Measurements from ENCODE around the gene BSN. TPM values are rescaled to one million over a fixed set of nuclear protein-coding genes. Genes with fewer than 3 reads are reported as not detected.

Gene BSN
- total RNA-seq, 4 donors from 2014 or later, result 0.44 to 1.8 (median 0.92) TPM

- DNase-seq (ENCODE audit: low spot score in 2 of 2), result no peak
- Histone ChIP-seq H3K27me3 (no peaks in the 10 kb centered on the region), H3K4me3 (no peak overlapping the region), H3K27ac (no peak overlapping the region), H3K4me1 (no peaks in the 10 kb centered on the region), H3K9me3 (no peaks in the 10 kb centered on the region), H3K36me3 (no peaks in the 10 kb centered on the region)
- 87 to 89% methylated on average over 3 to 5 of the region's 5 CpGs for WGBS, 2 donors
- TF ChIP-seq EP300 (IDR thresholded peaks at IDR 0.05), result no peak
- no peak for TF ChIP-seq CTCF (IDR thresholded peaks at IDR 0.05)
- no peak for TF ChIP-seq POLR2A (IDR thresholded peaks at IDR 0.05)
Measured at GRCh38 chr3:49602877-49603411, 48.7 kb downstream of the BSN start.

DNA sequence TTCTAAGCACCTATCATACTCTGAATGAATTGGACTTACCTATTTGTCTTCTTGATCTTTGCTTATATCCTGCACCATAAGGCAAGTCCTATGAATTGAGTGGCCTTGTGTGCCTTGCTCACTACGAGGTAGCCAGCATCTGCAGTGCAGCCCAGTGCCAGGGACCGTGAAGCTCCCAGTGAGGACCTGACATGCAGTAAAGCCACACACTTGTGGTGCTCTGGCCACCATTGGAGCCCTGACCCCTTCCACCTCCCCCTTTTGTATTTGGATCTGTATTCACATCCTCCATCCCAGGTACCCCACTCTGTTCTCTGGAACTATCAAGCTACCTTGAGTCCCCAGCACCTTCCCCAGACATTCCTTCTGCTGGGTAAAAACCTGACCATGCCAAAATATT, 52.1 kb downstream of the BSN start:
- Histone ChIP-seq H3K4me3 (no peak overlapping the region), H3K36me3 (no peaks in the 10 kb centered on the region), H3K27ac (no peak overlapping the region), H3K9me3 (no peaks in the 10 kb centered on the region), H3K27me3 (no peaks in the 10 kb centered on the region), H3K4me1 (no peaks in the 10 kb centered on the region)
- 77 to 84% methylated on average over 2 of the region's 2 CpGs for WGBS, 2 donors
- TF ChIP-seq EP300 (IDR thresholded peaks at IDR 0.05) (no peak), POLR2A (IDR thresholded peaks at IDR 0.05) (no peak), CTCF (IDR thresholded peaks at IDR 0.05) (no peak)
- DNase-seq (ENCODE audit: low spot score in 2 of 2), result no peak

DNA sequence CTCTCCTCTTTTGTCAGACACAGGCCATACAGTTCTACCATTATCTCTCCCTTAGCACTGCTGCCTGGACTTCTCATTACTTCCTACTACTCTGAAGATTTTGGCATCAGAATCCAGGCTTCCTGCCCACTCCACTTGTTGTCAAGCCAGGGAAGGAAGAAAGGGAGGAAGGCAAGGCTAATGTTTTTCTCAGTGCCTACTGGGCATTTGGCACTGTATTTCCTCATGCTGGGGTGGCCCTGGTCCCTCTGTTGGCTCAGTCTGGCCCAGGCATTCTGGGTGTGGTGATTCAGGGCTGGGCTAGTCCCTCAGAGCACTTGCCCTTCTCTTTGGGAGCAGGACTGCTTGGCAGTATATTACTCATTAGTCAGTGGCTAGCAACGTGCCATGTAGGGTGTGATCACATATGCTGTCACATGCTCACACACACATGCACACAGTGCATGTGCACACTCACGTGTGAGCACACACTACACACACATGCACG, 52.9 kb downstream of the BSN start:
- Histone ChIP-seq H3K27me3 (no peaks in the 10 kb centered on the region), H3K4me1 (no peaks in the 10 kb centered on the region), H3K9me3 (no peaks in the 10 kb centered on the region), H3K36me3 (no peaks in the 10 kb centered on the region), H3K27ac (no peak overlapping the region), H3K4me3 (no peak overlapping the region)
- 54 to 68% methylated on average over 3 of the region's 3 CpGs for WGBS, 2 donors
- DNase-seq (ENCODE audit: low spot score in 2 of 2), result no peak
- TF ChIP-seq POLR2A (IDR thresholded peaks at IDR 0.05) (no peak), EP300 (IDR thresholded peaks at IDR 0.05) (no peak), CTCF (IDR thresholded peaks at IDR 0.05) (no peak)

DNA sequence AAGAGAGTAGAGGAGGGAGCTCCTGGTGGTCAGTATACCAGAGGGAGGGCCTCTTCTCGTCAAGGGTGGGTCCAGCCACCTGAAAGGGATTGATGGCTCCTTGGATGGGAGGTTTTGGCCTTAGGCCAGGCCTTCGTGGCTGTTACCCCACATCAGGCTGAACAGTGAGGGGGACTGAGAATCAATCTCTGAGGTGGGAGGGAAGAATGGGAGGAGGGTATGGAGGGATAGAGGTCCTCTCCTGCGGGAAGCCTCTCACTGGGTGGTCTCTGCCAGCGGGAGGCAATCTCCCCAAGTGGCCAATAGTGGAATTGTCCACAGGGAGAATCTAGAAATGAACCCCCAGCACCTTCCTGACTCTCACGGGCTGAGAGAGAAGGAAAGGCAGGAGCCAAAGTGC, 53.5 kb downstream of the BSN start:
- Histone ChIP-seq H3K27me3 (no peaks in the 10 kb centered on the region), H3K4me1 (no peaks in the 10 kb centered on the region), H3K36me3 (no peaks in the 10 kb centered on the region), H3K27ac (no peak overlapping the region), H3K4me3 (no peak overlapping the region), H3K9me3 (peaks cover 0 to 4% (median 0%) of the 10 kb centered on the region in 4 donors)
- TF ChIP-seq POLR2A (IDR thresholded peaks at IDR 0.05), result no peak
- TF ChIP-seq EP300 (IDR thresholded peaks at IDR 0.05), result no peak
- 40 to 45% methylated on average over 5 of the region's 5 CpGs for WGBS, 2 donors
- DNase-seq (ENCODE audit: low spot score in 2 of 2), result no peak

DNA sequence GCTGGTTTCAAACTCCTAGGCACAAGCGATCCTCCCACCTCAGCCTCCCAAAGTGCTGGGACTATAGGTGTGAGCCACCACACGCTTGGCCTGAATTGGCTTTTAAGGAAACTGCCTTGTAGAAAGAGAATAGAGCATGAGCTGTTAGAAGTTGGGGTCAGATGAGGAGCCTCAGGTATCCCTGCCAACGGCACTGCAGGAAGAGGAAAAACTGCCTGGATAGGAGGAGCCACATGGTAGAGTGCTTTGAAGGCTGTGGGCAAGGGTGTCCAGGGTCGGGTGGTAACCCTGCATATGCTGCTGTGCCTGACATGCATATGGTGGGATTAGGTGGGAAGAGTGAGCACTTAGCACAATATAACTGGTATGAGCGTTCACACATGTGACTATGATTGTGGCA, 55.0 kb downstream of the BSN start:
- no peak overlapping the region for H3K4me3 ChIP-seq
- no peak overlapping the region for H3K27ac ChIP-seq
- H3K27me3 ChIP-seq, result no peaks in the 10 kb centered on the region
- TF ChIP-seq CTCF (IDR thresholded peaks at IDR 0.05) (no peak), EP300 (IDR thresholded peaks at IDR 0.05) (no peak), POLR2A (IDR thresholded peaks at IDR 0.05) (no peak)
- no peaks in the 10 kb centered on the region for H3K4me1 ChIP-seq
- peaks cover 0 to 6% (median 0%) of the 10 kb centered on the region in 4 donors for H3K9me3 ChIP-seq
- no peak for DNase-seq (ENCODE audit: low spot score in 2 of 2)
- no peaks in the 10 kb centered on the region for H3K36me3 ChIP-seq
- 81 to 82% methylated on average over 5 of the region's 5 CpGs for WGBS, 2 donors
